ENCODE measurements around the gene NEU2.
A peak's percentile ranks its signal among the peaks of the same experiment; 100 is the strongest.

NEU2 gene

DNA sequence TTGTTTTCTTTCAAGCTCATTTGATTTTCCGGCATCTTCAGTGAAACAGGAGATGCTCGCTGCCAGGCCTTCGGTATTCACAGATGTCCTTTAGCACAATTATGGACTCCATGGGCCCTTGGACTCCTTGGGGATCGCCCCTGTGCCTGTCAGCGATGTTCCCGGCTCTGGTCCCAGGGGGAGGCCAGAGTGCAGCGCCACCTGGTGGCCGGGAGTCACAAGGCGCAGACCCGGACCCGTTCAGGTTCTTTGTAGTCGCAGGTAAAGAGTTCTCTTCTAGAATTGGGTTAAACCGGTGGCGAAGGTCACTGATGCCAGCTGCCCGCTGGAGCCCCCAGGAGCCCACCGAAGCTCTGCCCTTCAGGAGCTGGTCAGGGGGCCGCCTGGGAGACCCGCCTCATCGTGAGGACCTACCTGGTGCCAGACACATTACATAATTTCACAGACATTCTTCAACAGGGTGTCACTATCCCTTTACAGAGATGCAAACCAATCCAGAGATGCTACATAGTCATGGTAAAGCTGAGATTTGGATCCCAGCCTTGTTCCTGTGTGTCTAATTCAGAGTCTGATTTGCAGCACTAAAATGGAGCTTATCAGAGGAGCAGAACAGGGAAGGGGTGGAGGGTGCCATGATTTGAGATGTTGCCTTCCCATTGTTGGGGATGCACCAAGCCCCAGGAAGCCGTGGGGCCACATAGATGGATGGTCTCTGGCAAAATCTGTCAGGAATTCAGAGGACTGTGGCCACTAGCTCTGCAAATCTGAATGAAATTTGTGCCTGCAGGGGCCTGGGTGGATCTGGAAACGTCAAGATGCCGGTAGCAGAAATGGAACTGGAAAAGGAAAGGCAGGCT, 21.7 kb downstream of the NEU2 start:
- peak overlapping the region; percentile 53; the same call in 1 of the 2 replicates for H3K4me2 ChIP-seq (ENCODE audit: low read depth, low read length)
- peak overlapping the region; percentile 57; the same call in 1 of the 2 replicates for H2AFZ ChIP-seq (ENCODE audit: low read length)
- no peaks in the 10 kb centered on the region for H3K9me3 ChIP-seq (replicated peaks; ENCODE audit: insufficient read depth, low read length)
- no peaks in the 10 kb centered on the region for H3K9me2 ChIP-seq (replicated peaks; ENCODE audit: insufficient read depth, low read length)
- no peaks in the 10 kb centered on the region for H3F3A ChIP-seq (ENCODE audit: insufficient read depth, low read length)
- TF ChIP-seq EZH2 (optimal IDR thresholded peaks at IDR 0.05; ENCODE audit: low read depth, low read length): no peak
- TF ChIP-seq, protein P1, sequence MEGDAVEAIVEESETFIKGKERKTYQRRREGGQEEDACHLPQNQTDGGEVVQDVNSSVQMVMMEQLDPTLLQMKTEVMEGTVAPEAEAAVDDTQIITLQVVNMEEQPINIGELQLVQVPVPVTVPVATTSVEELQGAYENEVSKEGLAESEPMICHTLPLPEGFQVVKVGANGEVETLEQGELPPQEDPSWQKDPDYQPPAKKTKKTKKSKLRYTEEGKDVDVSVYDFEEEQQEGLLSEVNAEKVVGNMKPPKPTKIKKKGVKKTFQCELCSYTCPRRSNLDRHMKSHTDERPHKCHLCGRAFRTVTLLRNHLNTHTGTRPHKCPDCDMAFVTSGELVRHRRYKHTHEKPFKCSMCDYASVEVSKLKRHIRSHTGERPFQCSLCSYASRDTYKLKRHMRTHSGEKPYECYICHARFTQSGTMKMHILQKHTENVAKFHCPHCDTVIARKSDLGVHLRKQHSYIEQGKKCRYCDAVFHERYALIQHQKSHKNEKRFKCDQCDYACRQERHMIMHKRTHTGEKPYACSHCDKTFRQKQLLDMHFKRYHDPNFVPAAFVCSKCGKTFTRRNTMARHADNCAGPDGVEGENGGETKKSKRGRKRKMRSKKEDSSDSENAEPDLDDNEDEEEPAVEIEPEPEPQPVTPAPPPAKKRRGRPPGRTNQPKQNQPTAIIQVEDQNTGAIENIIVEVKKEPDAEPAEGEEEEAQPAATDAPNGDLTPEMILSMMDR (IDR thresholded peaks at IDR 0.05; ENCODE audit: low read length): peak; percentile 91
- no peak for TF ChIP-seq EZH2phosphoT487 (IDR thresholded peaks at IDR 0.05; ENCODE audit: low read length)
- H4K20me1 ChIP-seq (ENCODE audit: insufficient read depth, low read length): no peaks in the 10 kb centered on the region
- no peak overlapping the region for H3K4me3 ChIP-seq (ENCODE audit: low read length)
- peak; percentile 64 for DNase-seq
- no peaks in the 10 kb centered on the region for H3K4me1 ChIP-seq (ENCODE audit: low read length)
- H3K36me3 ChIP-seq (replicated peaks; ENCODE audit: insufficient read depth, low read length): no peaks in the 10 kb centered on the region
- no peaks in the 10 kb centered on the region for H3K79me2 ChIP-seq (ENCODE audit: low read length)
- H3K9ac ChIP-seq (ENCODE audit: low read length): no peak overlapping the region
- H3K27me3 ChIP-seq (replicated peaks; ENCODE audit: insufficient read depth, low read length): no peaks in the 10 kb centered on the region
- H3K27ac ChIP-seq (ENCODE audit: low read length): no peak overlapping the region

DNA sequence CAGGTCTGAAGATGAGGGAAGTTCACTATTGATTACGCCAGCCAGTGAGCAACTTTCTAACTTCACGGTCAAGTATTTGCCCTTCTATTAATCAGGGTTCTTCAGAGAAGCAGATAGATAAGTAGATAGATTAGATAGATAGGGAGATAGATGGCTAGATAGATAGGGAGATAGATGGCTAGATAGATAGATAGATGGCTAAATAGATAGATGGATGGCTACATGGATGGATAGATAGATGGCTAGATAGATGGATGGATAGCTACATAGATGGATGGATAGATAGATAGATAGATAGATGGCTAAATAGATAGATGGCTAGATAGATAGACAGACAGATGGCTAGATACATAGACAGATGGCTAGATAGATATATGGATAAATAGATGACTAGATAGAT, 22.9 kb downstream of the NEU2 start:
- H3K9ac ChIP-seq (ENCODE audit: low read length): no peak overlapping the region
- H3K4me3 ChIP-seq (ENCODE audit: low read length): no peak overlapping the region
- peaks cover 6% of the 10 kb centered on the region for H3K4me1 ChIP-seq (ENCODE audit: low read length)
- no peaks in the 10 kb centered on the region for H4K20me1 ChIP-seq (ENCODE audit: insufficient read depth, low read length)
- H3K27me3 ChIP-seq (replicated peaks; ENCODE audit: insufficient read depth, low read length): no peaks in the 10 kb centered on the region
- no peak overlapping the region for H3K4me2 ChIP-seq (ENCODE audit: low read depth, low read length)
- H3K9me3 ChIP-seq (replicated peaks; ENCODE audit: insufficient read depth, low read length): no peaks in the 10 kb centered on the region
- peaks cover 2% of the 10 kb centered on the region for H3K79me2 ChIP-seq (ENCODE audit: low read length)
- DNase-seq: no peak
- H3K36me3 ChIP-seq (replicated peaks; ENCODE audit: insufficient read depth, low read length): no peaks in the 10 kb centered on the region
- H3K9me2 ChIP-seq (replicated peaks; ENCODE audit: insufficient read depth, low read length): no peaks in the 10 kb centered on the region
- TF ChIP-seq EZH2phosphoT487 (IDR thresholded peaks at IDR 0.05; ENCODE audit: low read length) (no peak), EZH2 (optimal IDR thresholded peaks at IDR 0.05; ENCODE audit: low read depth, low read length) (no peak)
- TF ChIP-seq, protein P1 (IDR thresholded peaks at IDR 0.05; ENCODE audit: low read length): no peak
- no peaks in the 10 kb centered on the region for H3F3A ChIP-seq (ENCODE audit: insufficient read depth, low read length)
- H2AFZ ChIP-seq (ENCODE audit: low read length): no peak overlapping the region
- H3K27ac ChIP-seq (ENCODE audit: low read length): no peak overlapping the region

DNA sequence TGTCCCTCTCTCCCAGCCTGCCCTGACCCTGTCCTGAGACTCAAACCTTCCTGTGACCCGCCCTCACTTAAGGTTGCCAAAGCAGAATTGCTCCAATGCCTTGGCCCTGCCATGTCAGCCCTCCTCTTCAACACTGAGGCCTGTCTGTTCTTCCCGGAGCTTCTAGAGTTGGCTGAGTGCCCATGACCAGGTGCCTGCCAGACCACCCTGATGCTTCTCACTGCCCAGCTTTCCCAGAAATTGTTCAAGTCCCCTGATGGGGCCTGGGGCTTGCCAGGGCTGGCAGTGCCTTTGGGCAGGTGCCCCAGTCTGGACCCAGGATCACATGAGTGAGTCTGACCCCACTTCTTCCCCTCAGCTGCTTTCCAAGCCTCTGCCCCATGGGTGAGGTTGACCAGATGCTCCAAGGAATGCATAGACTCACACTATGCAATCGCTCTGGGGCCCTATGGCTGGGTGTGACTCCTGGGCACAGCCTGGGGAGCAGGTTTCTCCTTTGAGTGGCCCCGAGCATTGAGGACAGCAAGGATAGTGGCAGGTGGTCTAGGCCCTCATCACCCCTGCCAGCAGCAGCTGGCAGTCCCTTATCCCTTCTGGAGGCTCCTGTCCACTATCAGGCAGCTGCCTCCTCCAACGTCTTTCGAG, 24.6 kb downstream of the NEU2 start:
- no peak overlapping the region for H3K9ac ChIP-seq (ENCODE audit: low read length)
- peaks cover 10% of the 10 kb centered on the region; the same call in 1 of the 2 replicates for H3F3A ChIP-seq (ENCODE audit: insufficient read depth, low read length)

More for the DNA sequence above, 24.6 kb downstream of the NEU2 start:
- peaks cover 19% of the 10 kb centered on the region for H3K79me2 ChIP-seq (ENCODE audit: low read length)
- no peak overlapping the region for H3K4me2 ChIP-seq (ENCODE audit: low read depth, low read length)
- no peaks in the 10 kb centered on the region for H3K36me3 ChIP-seq (replicated peaks; ENCODE audit: insufficient read depth, low read length)
- H3K4me1 ChIP-seq (ENCODE audit: low read length): peaks cover 13% of the 10 kb centered on the region
- H3K27ac ChIP-seq (ENCODE audit: low read length): no peak overlapping the region
- DNase-seq: no peak
- no peaks in the 10 kb centered on the region for H4K20me1 ChIP-seq (ENCODE audit: insufficient read depth, low read length)
- no peaks in the 10 kb centered on the region for H3K27me3 ChIP-seq (replicated peaks; ENCODE audit: insufficient read depth, low read length)
- TF ChIP-seq EZH2 (optimal IDR thresholded peaks at IDR 0.05; ENCODE audit: low read depth, low read length) (no peak), EZH2phosphoT487 (IDR thresholded peaks at IDR 0.05; ENCODE audit: low read length) (no peak)
- TF ChIP-seq, protein P1 (IDR thresholded peaks at IDR 0.05; ENCODE audit: low read length): no peak
- H3K9me2 ChIP-seq (replicated peaks; ENCODE audit: insufficient read depth, low read length): no peaks in the 10 kb centered on the region
- no peaks in the 10 kb centered on the region for H3K9me3 ChIP-seq (replicated peaks; ENCODE audit: insufficient read depth, low read length)
- H3K4me3 ChIP-seq (ENCODE audit: low read length): no peak overlapping the region
- no peak overlapping the region for H2AFZ ChIP-seq (ENCODE audit: low read length)
